HG03342 (cell line): ENCODE measurements around the gene SUPT16H.
"Not testable (repeated sequence)": the region's sequence is repeated elsewhere in the genome, so short reads cannot be mapped to it uniquely, and the experiment has no call there.

ENCODE experiments used
- ATAC-seq: cut with Tn5 transposase; IDR thresholded peaks from one replicate; pipeline ENCODE4 v1.9.1; 2021; ENCODE audit warnings: mild to moderate bottlenecking, moderate library complexity; ENCODE audit not compliant: unreplicated experiment

SUPT16H gene

DNA sequence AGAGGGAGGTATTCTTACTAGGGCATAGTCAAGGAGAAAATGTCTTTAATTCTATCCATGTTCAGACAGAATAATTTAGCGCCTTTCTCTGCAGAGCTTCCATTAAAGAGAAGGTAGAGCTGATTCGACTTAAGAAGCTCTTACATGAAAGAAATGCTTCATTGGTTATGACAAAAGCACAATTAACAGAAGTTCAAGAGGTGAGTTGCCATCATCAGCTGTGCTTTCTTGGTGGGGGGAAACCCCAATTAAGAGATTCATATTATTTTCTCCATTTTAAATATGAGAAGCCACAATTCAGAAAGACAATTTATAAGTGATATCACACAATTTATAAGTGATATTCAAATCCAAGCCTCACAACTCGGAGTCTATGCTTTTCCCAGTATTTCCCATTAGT is 76.2 kb downstream of the SUPT16H start:
- ATAC-seq: no peak

GRCh38 chr14:21302836-21303140 is 81.0 kb downstream of the SUPT16H start:
- not testable (repeated sequence) for ATAC-seq

DNA sequence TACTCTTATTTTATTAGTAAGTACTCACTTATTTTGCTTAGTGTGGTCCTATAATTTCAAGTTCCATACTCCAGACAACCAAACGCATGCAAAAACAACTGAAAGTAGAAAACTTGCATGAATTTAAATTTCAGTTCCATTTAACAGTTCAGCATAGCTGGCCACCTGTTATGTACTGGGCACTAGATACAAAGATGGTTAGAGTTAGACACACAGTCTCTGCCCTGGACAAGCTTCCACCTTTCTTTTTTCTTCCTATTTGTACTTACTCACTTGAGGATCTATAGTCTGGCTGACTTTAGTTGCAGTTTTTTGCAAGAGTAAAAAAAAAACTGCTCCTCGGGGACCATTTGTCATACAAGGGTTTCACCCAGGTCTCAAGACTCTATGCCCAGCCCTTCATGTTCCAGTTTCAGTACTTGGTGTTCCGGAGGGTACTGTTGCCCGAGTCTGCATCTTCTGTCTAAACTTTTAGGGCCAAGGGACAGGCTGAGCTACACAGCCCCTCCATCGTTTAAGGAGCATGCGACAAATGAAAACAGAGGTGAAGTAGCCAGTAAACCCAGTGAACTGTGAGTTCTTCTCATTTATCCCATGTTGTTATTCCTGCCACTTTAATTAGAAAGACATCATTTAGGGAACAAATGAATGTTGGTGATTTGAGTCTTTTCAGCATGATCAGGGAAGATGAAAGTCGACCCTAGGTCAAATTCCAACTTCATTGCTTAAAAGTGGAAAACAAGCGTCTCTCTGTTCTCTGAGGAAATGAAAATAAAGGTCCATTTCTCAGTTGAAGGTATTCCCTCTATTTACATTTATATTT is 81.6 kb downstream of the SUPT16H start:
- no peak for ATAC-seq
